SIG-M5 (cell line): ENCODE measurements around the gene CLCN4.

ENCODE experiments used
- DNase-seq: peaks from one replicate; lab custom pipeline; 2025; lab: John Stamatoyannopoulos, UW

Gene CLCN4

GRCh38 chrX:10167573-10167972 lies 10.8 kb downstream of the CLCN4 start:
- DNase-seq, result no peak

- DNase-seq, result no peak
Measured at GRCh38 chrX:10168226-10168625, 11.5 kb downstream of the CLCN4 start.

- no peak for DNase-seq
Measured at GRCh38 chrX:10169175-10169574, 12.4 kb downstream of the CLCN4 start.

- DNase-seq, result no peak
Measured at GRCh38 chrX:10171249-10171648, 14.5 kb downstream of the CLCN4 start.

GRCh38 chrX:10172877-10173276 lies 16.1 kb downstream of the CLCN4 start:
- DNase-seq, result no peak

GRCh38 chrX:10173331-10173900 lies 16.6 kb downstream of the CLCN4 start:
- DNase-seq, result no peak

GRCh38 chrX:10174051-10174450 lies 17.3 kb downstream of the CLCN4 start:
- no peak for DNase-seq

GRCh38 chrX:10174810-10175209 lies 18.0 kb downstream of the CLCN4 start:
- no peak for DNase-seq

- no peak for DNase-seq
Measured at GRCh38 chrX:10175319-10175871, 18.6 kb downstream of the CLCN4 start.

GRCh38 chrX:10176121-10177003 lies 19.6 kb downstream of the CLCN4 start:
- no peak for DNase-seq

GRCh38 chrX:10177004-10177396 lies 20.2 kb downstream of the CLCN4 start:
- DNase-seq, result no peak

- DNase-seq, result no peak
Measured at GRCh38 chrX:10177601-10178000, 20.8 kb downstream of the CLCN4 start.

GRCh38 chrX:10178866-10179463 lies 22.2 kb downstream of the CLCN4 start:
- no peak for DNase-seq

- no peak for DNase-seq
Measured at GRCh38 chrX:10183760-10184159, 27.0 kb downstream of the CLCN4 start.

- DNase-seq, result no peak
Measured at GRCh38 chrX:10184411-10184810, 27.6 kb downstream of the CLCN4 start.

- no peak for DNase-seq
Measured at GRCh38 chrX:10186355-10186754, 29.6 kb downstream of the CLCN4 start.

- no peak for DNase-seq
Measured at GRCh38 chrX:10187421-10187820, 30.6 kb downstream of the CLCN4 start.

GRCh38 chrX:10189317-10190268 lies 32.8 kb downstream of the CLCN4 start:
- no peak for DNase-seq

GRCh38 chrX:10190367-10190766 lies 33.6 kb downstream of the CLCN4 start:
- DNase-seq, result no peak

GRCh38 chrX:10193587-10193986 lies 36.8 kb downstream of the CLCN4 start:
- DNase-seq, result no peak

- no peak for DNase-seq
Measured at GRCh38 chrX:10195425-10195824, 38.6 kb downstream of the CLCN4 start.

- DNase-seq, result no peak
Measured at GRCh38 chrX:10195947-10196346, 39.2 kb downstream of the CLCN4 start.
